22Rv1 (cell line): Measurements from ENCODE around the gene PREX1.

Source experiments
- ZFX ChIP-seq: fragments of 450-650 bp; IDR thresholded peaks from 2 replicates; pipeline ENCODE4 v1.6.1; 2017; ENCODE audit warnings: antibody characterized with exemption, borderline replicate concordance
- TF ChIP-seq, protein P1 (sequence below): fragments of 450-650 bp; IDR thresholded peaks from 2 replicates; pipeline ENCODE4 v1.5.1; 2017; ENCODE audit warnings: mild to moderate bottlenecking

GRCh38 chr20:48678421-48678820, 149.4 kb downstream of the PREX1 start:
- TF ChIP-seq, protein P1, sequence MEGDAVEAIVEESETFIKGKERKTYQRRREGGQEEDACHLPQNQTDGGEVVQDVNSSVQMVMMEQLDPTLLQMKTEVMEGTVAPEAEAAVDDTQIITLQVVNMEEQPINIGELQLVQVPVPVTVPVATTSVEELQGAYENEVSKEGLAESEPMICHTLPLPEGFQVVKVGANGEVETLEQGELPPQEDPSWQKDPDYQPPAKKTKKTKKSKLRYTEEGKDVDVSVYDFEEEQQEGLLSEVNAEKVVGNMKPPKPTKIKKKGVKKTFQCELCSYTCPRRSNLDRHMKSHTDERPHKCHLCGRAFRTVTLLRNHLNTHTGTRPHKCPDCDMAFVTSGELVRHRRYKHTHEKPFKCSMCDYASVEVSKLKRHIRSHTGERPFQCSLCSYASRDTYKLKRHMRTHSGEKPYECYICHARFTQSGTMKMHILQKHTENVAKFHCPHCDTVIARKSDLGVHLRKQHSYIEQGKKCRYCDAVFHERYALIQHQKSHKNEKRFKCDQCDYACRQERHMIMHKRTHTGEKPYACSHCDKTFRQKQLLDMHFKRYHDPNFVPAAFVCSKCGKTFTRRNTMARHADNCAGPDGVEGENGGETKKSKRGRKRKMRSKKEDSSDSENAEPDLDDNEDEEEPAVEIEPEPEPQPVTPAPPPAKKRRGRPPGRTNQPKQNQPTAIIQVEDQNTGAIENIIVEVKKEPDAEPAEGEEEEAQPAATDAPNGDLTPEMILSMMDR: no peak
- TF ChIP-seq ZFX: no peak
